Ramos (cell line): ENCODE results near the gene CLIC6.
"Not testable (repeated sequence)": the region's sequence is repeated elsewhere in the genome, so short reads cannot be mapped to it uniquely, and the experiment has no call there.

Experiments used
- in situ Hi-C: fragments of 300-500 bp; cut with MboI; formaldehyde crosslinking; loops from one replicate; pipeline ENCODE4 v1.14.3; 2022; ENCODE audit warnings: low sequenced_read_pairs; ENCODE audit not compliant: unreplicated experiment

CLIC6 gene

DNA sequence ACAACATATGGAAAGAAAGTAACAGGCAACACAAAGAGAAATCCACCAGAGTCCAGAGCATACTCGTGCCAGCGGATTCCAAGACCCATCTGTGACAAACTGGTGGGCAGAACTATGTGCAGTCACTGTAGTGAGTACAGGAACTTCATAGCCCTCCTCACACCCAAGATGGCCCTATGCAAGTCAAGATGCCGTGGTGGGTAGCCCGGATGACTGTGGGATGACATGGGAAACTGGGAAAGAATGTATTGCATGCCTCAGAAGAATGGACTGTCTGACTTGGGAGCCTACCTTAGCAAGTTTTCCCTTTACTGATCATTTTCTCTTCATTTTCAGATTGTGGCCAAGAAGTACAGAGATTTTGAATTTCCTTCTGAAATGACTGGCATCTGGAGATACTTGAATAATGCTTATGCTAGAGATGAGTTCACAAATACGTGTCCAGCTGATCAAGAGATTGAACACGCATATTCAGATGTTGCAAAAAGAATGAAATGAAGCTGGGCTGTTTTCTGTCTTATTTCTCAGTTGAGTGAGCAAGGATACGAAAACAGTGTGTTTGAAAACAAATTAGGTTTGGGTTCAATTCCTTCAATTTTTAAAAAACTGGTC is 47.3 kb downstream of the CLIC6 start:
- in situ Hi-C loops = no loop called here

- in situ Hi-C loops = not testable (repeated sequence)
Observed at GRCh38 chr21:34718529-34718928, 49.7 kb downstream of the CLIC6 start.

DNA sequence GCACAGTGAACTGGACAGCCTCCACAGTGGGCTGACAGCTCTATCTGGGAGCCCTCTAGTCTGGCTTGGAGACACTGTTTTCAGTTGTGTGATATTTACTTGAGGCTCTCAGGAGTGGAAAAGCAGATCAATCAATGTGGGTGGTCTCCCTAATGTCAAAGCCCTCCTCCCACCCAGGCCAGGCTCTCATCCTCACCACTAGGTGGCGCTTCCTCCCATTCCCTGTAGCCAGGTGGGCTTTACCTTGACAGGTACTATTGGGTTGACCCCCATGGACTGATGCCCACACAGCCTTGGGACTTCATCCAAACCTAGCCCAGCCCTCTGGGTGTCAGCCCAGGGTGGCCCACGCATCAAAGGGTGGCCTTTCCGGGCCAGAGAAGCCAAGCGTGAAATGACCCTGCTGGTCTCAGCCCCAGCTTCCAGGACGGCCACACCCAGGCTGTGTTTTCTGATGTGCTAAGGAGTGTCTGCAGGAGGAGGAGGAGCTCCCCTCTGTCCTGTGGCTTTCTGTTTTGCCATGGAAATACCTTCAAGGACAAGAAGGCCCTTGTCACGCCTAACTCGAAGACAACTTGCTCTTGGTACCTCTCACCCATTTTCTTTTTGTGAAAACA is 54.0 kb downstream of the CLIC6 start:
- in situ Hi-C loops = no loop called here

GRCh38 chr21:34724131-34724856 is 55.5 kb downstream of the CLIC6 start:
- in situ Hi-C loops = no loop called here

- in situ Hi-C loops = no loop called here
Observed at GRCh38 chr21:34724857-34725195, 56.0 kb downstream of the CLIC6 start.

DNA sequence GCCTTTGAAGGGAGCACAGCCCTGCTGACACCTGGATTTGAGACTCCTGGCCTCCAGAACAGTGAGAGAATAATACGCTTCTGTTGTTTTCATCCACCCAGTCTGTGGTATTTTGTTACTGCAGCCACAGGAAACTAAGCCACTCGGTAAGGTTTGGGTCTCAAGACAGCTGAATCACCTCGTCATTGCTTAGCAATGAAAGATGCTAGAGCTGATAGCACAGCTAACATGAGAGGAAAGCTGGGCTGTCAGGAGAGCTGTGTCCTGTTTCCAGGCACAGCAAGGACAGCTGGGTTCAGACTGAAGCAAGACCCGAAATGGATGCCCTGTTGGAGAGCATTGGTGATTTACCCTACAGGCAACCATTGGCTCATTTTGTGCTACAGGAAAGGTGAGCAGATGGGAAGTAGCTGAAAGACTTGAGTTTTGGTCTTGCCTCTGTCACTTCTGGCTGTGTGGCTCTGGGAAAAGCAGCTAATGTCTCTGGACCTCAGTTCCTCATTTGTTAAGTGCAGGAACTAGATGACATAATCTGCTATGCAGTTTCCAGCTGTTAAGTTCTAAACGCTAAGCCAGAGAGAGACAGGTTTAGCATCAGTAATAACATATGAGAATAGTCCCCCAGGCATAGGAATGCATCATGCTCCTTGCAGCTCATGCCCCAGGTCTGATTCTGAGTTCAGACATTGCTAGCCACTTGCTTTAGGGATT is 58.0 kb downstream of the CLIC6 start:
- in situ Hi-C loops = no loop called here

DNA sequence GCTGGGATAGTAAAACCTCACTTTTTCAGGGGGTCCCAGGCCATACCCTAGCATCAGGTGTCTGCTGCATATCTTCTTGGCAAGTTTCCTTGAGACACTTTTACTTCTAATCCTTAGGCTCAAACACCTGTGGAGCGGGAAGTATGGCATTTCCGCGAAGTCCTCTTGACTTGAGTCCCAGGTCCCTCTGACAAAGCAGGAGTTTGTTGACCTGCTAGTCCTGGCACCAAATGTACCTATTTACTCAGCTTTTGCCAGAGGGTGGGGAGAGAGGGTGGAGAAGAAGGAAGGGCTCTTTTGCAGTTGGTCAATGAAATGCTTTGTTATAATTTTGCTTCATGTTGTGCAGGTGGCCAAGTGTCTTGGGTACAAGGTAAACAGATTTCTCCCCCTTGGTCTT is 59.7 kb downstream of the CLIC6 start:
- in situ Hi-C loops = no loop called here

- in situ Hi-C loops = no loop called here
Observed at GRCh38 chr21:34730194-34730593, 61.4 kb downstream of the CLIC6 start.

GRCh38 chr21:34730756-34731445 is 62.1 kb downstream of the CLIC6 start:
- in situ Hi-C loops = no loop called here

- in situ Hi-C loops = no loop called here
Observed at GRCh38 chr21:34732388-34732821, 63.6 kb downstream of the CLIC6 start.

DNA sequence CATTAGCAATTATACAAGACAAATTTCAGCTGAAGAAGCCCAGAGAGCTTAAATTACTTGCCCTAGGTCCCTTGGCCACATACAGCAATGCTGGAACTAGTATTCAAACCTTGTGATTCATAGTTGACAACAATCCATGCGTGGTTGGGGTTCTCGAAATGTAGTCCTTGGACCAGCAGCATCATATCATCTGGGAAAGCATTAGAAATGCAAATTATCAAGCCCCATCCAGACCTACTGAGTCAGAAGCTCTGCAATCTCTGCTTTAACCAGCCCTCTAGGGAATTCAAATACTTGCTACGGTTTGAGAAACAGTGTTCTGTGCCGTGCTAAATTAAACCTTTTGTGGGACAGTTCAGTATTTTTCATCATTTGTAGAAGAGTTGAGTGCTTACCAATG is 65.1 kb downstream of the CLIC6 start:
- in situ Hi-C loops = no loop called here

GRCh38 chr21:34734696-34735095 is 65.9 kb downstream of the CLIC6 start:
- in situ Hi-C loops = no loop called here

- in situ Hi-C loops = no loop called here
Observed at GRCh38 chr21:34736116-34736874, 67.5 kb downstream of the CLIC6 start.

GRCh38 chr21:34737115-34737514 is 68.3 kb downstream of the CLIC6 start:
- in situ Hi-C loops = no loop called here

DNA sequence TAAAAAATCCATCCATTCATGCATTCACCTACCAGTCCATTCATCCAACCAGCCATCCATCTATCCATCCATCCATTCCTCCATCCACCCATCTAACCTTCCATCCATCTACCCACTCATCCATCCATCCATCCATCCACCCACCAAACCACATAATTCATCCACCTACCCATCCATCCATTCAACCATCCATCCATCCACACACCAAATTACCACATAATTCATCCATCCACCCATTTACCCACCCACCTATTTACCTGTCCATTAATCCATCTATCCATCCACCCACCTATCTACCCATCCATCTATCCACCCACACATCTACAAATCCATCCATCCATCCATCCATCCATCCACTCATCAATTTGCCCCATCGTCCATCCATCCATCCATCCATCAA is 71.4 kb downstream of the CLIC6 start:
- in situ Hi-C loops = loop anchor here (10.0 kb wide), 2 partner anchors 665 to 1105 kb away; no protein-coding TSS in a partner anchor

GRCh38 chr21:34743285-34743684 is 74.5 kb downstream of the CLIC6 start:
- in situ Hi-C loops = loop anchor here (10.0 kb wide), 2 partner anchors 662 to 1102 kb away; no protein-coding TSS in a partner anchor

GRCh38 chr21:34743831-34744230 is 75.0 kb downstream of the CLIC6 start:
- in situ Hi-C loops = loop anchor here (10.0 kb wide), 2 partner anchors 661 to 1101 kb away; no protein-coding TSS in a partner anchor

- in situ Hi-C loops = loop anchor here (10.0 kb wide), 2 partner anchors 660 to 1100 kb away; no protein-coding TSS in a partner anchor
Observed at GRCh38 chr21:34744801-34745200, 76.0 kb downstream of the CLIC6 start.

DNA sequence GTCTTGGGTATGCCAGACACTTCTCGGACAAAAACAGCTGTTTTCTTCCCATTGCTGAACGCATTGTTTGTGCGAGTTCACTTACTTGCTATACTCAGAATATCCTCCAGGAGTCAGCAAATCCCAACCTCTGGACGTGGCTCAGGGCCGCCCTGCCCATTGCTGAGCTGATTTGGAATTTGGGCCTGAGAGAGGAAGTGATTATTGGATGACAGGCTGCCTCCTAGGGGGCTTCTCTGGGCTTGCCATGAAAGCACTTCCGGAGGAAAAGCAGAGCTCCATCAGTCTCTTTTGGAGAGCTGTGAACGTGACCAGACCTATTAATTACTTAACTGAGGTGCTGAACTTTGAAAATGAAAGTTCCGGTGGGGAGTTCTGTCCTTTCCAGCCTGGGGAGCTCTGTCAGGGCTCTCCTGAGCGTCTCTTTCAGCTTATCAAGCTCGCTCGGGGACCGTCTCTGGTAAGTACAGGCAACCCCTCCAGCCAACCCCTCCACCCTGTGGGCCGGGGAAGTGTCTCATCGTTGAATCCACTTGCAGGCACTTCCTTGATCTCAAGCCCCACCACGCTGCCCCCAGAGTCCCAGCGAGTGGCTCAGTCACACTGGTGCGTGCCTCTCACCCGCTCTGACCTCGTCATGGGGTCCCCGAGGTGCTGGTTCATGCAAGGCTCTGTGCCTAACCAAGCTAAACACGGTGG is 76.9 kb downstream of the CLIC6 start:
- in situ Hi-C loops = loop anchor here (10.0 kb wide), 2 partner anchors 659 to 1099 kb away; no protein-coding TSS in a partner anchor
